Neural cell (in vitro differentiated cells): ENCODE data around the gene TNS1. TPM values are rescaled to one million over a fixed set of nuclear protein-coding genes. Genes with fewer than 3 reads are reported as not detected.

ENCODE experiments used
- H2AFZ ChIP-seq: fragments of 200-600, 300-800 bp; sonication (generic), shearing (Covaris generic); 2 replicates; pipeline ENCODE4 v1.6.0; 2014; ENCODE audit warnings: low read depth, mild to moderate bottlenecking, antibody characterized with exemption, low read length, moderate library complexity
- H3F3A ChIP-seq: fragments of 200-600 bp; shearing (Covaris generic); 2 replicates; pipeline ENCODE4 v1.6.1; 2016; ENCODE audit warnings: mild to moderate bottlenecking, moderate library complexity, mixed read lengths, antibody characterized with exemption, low read length; ENCODE audit not compliant: insufficient read depth, poor library complexity, severe bottlenecking
- H3K27ac ChIP-seq: fragments of 200-600, 300-800 bp; sonication (generic), shearing (Covaris generic); 2 replicates; pipeline ENCODE4 v1.5.1; 2014; ENCODE audit warnings: mild to moderate bottlenecking, low read length, moderate library complexity
- H3K27me3 ChIP-seq: fragments of 300-800, 200-600 bp; sonication (generic), shearing (Covaris generic); 2 replicates; pipeline ENCODE4 v1.6.0; 2014; ENCODE audit warnings: mild to moderate bottlenecking, low read depth, low read length, moderate library complexity; ENCODE audit not compliant: insufficient read depth
- H3K36me3 ChIP-seq: fragments of 300-800, 200-600 bp; sonication (generic), shearing (Covaris generic); 2 replicates; pipeline ENCODE4 v1.5.1; 2014; ENCODE audit warnings: mild to moderate bottlenecking, antibody characterized with exemption, low read length, moderate library complexity; ENCODE audit not compliant: insufficient read depth
- H3K4me2 ChIP-seq: fragments of 300-800, 200-600 bp; sonication (generic), shearing (Covaris generic); 2 replicates; pipeline ENCODE4 v1.6.0; 2014; ENCODE audit warnings: mild to moderate bottlenecking, low read length
- H3K4me3 ChIP-seq: fragments of 300-800, 200-600 bp; sonication (generic), shearing (Covaris generic); 2 replicates; pipeline ENCODE4 v1.5.1; 2014; ENCODE audit warnings: mild to moderate bottlenecking, low read length, moderate library complexity
- H3K79me2 ChIP-seq: fragments of 200-600 bp; shearing (Covaris generic); replicated peaks from 2 replicates; pipeline ENCODE4 v1.6.0; 2014; ENCODE audit warnings: mild to moderate bottlenecking, low read length, moderate library complexity; ENCODE audit not compliant: insufficient read depth
- H3K9ac ChIP-seq: fragments of 300-800, 200-600 bp; sonication (generic), shearing (Covaris generic); 2 replicates; pipeline ENCODE4 v1.6.1; 2016; ENCODE audit warnings: mild to moderate bottlenecking, low read length, mixed read lengths
- H3K9me2 ChIP-seq: fragments of 200-600 bp; shearing (Covaris generic); 2 replicates; pipeline ENCODE4 v1.6.1; 2016; ENCODE audit warnings: mild to moderate bottlenecking, low read length, mixed read lengths; ENCODE audit not compliant: insufficient read depth
- H3K9me3 ChIP-seq: fragments of 200-600, 300-800 bp; sonication (generic), shearing (Covaris generic); 2 replicates; pipeline ENCODE4 v1.6.1; 2016; ENCODE audit warnings: mild to moderate bottlenecking, mixed run types, low read length, moderate library complexity, mixed read lengths
- H4K20me1 ChIP-seq: fragments of 200-600 bp; shearing (Covaris generic); 2 replicates; pipeline ENCODE4 v1.6.1; 2016; ENCODE audit warnings: mild to moderate bottlenecking, mixed run types; ENCODE audit not compliant: insufficient read depth
- EP300 ChIP-seq: fragments of 450-650 bp; conservative IDR thresholded peaks from 2 replicates; pipeline ENCODE4 v1.6.1; 2014; ENCODE audit warnings: antibody characterized with exemption, mild to moderate bottlenecking, moderate library complexity; ENCODE audit not compliant: poor library complexity, severe bottlenecking
- EZH2 ChIP-seq: fragments of 200-600, 300-800 bp; shearing (Covaris generic), sonication (generic); IDR thresholded peaks from 2 replicates; pipeline ENCODE4 v1.6.1; 2014; ENCODE audit warnings: antibody characterized with exemption, low read length, borderline replicate concordance, mild to moderate bottlenecking; ENCODE audit not compliant: insufficient read depth, poor library complexity, severe bottlenecking
- MXI1 ChIP-seq: fragments of 450-650 bp; conservative IDR thresholded peaks from 2 replicates; pipeline ENCODE4 v1.6.1; 2014; ENCODE audit warnings: antibody characterized with exemption, mild to moderate bottlenecking; ENCODE audit not compliant: poor library complexity, severe bottlenecking
- POLR2AphosphoS5 ChIP-seq: IDR thresholded peaks from 2 replicates; pipeline ENCODE4 v1.6.1; 2012
- RAD21 ChIP-seq: fragments of 450-650 bp; conservative IDR thresholded peaks from 2 replicates; pipeline ENCODE4 v1.6.1; 2014; ENCODE audit warnings: antibody characterized with exemption, mild to moderate bottlenecking, moderate library complexity
- REST ChIP-seq: IDR thresholded peaks from 2 replicates; pipeline ENCODE4 v1.6.1; 2012; ENCODE audit warnings: borderline replicate concordance
- SMC3 ChIP-seq: fragments of 450-650 bp; conservative IDR thresholded peaks from 2 replicates; pipeline ENCODE4 v1.6.1; 2014; ENCODE audit warnings: antibody characterized with exemption, mild to moderate bottlenecking, moderate library complexity; ENCODE audit not compliant: poor library complexity
- TAF1 ChIP-seq: IDR thresholded peaks from 2 replicates; pipeline ENCODE4 v1.6.1; 2012; ENCODE audit warnings: low read depth
- polyA plus RNA-seq: library from polyadenylated mRNA; depleted of rRNA; stranded (reverse); fragments of >200 nt; gene quantifications from 2 replicates; pipeline ENCODE4 v1.2.3, GENCODE V29; 2014
- TF ChIP-seq, protein P1 (sequence below): fragments of 450-650 bp; IDR thresholded peaks from 2 replicates; pipeline ENCODE4 v1.5.1; 2014; ENCODE audit warnings: antibody characterized with exemption, mild to moderate bottlenecking, moderate library complexity; ENCODE audit not compliant: poor library complexity, severe bottlenecking

The TNS1 gene
- polyA plus RNA-seq, 1 donor from 2014 or later = 1.5 TPM

GRCh38 chr2:217839073-217839749, 163.6 kb downstream of the TNS1 start:
- no peaks in the 10 kb centered on the region for H3K36me3 ChIP-seq
- H3F3A ChIP-seq = no peaks in the 10 kb centered on the region
- H3K9me3 ChIP-seq = peaks cover 2% of the 10 kb centered on the region
- no peaks in the 10 kb centered on the region for H4K20me1 ChIP-seq
- H3K27me3 ChIP-seq = no peaks in the 10 kb centered on the region
- H3K9me2 ChIP-seq = no peaks in the 10 kb centered on the region
- TF ChIP-seq TAF1 = no peak
- TF ChIP-seq REST = no peak
- TF ChIP-seq MXI1 = no peak
- TF ChIP-seq, protein P1, sequence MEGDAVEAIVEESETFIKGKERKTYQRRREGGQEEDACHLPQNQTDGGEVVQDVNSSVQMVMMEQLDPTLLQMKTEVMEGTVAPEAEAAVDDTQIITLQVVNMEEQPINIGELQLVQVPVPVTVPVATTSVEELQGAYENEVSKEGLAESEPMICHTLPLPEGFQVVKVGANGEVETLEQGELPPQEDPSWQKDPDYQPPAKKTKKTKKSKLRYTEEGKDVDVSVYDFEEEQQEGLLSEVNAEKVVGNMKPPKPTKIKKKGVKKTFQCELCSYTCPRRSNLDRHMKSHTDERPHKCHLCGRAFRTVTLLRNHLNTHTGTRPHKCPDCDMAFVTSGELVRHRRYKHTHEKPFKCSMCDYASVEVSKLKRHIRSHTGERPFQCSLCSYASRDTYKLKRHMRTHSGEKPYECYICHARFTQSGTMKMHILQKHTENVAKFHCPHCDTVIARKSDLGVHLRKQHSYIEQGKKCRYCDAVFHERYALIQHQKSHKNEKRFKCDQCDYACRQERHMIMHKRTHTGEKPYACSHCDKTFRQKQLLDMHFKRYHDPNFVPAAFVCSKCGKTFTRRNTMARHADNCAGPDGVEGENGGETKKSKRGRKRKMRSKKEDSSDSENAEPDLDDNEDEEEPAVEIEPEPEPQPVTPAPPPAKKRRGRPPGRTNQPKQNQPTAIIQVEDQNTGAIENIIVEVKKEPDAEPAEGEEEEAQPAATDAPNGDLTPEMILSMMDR = no peak
- TF ChIP-seq EP300 = no peak
- no peak for TF ChIP-seq RAD21
- TF ChIP-seq SMC3 = no peak
- TF ChIP-seq POLR2AphosphoS5 = no peak
- TF ChIP-seq EZH2 = no peak
- no peaks in the 10 kb centered on the region for H3K79me2 ChIP-seq
- no peak overlapping the region for H3K9ac ChIP-seq
- H3K27ac ChIP-seq = no peak overlapping the region
- H2AFZ ChIP-seq = no peak overlapping the region
- no peak overlapping the region for H3K4me2 ChIP-seq
- no peak overlapping the region for H3K4me3 ChIP-seq

GRCh38 chr2:217838409-217838831, 164.4 kb downstream of the TNS1 start:
- Histone ChIP-seq H3K79me2 (no peaks in the 10 kb centered on the region), H3F3A (no peaks in the 10 kb centered on the region), H2AFZ (no peak overlapping the region), H3K4me3 (no peak overlapping the region), H3K9me2 (no peaks in the 10 kb centered on the region), H3K9me3 (no peaks in the 10 kb centered on the region), H3K27ac (no peak overlapping the region), H3K9ac (no peak overlapping the region), H4K20me1 (no peaks in the 10 kb centered on the region), H3K27me3 (no peaks in the 10 kb centered on the region), H3K36me3 (no peaks in the 10 kb centered on the region), H3K4me2 (no peak overlapping the region)
- TF ChIP-seq REST (no peak), POLR2AphosphoS5 (no peak)
